ENCODE data around the gene FAM50B.

Gene FAM50B

DNA sequence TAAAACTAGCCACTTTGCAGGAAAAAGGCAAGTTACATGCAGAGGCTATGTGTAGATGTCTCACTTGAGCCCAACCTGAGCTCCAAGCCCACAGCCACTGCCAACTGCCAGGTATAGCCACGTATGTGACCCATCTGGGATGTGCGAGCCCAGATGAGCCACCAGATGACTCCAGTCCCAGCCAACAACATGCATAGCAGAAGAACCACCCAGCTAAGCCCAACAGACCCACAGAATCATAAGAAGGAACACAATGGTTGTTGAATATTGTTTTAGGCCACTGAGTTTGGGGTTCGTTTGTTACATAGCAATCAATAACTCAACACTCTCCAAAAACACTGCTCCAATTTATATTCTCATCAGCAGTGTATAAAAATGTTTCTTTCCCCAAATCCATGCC lies 16.3 kb downstream of the FAM50B start:
- H3K4me3 ChIP-seq (replicated peaks; ENCODE audit: low read depth, low read length) = no peak overlapping the region
- TF ChIP-seq, protein P1, sequence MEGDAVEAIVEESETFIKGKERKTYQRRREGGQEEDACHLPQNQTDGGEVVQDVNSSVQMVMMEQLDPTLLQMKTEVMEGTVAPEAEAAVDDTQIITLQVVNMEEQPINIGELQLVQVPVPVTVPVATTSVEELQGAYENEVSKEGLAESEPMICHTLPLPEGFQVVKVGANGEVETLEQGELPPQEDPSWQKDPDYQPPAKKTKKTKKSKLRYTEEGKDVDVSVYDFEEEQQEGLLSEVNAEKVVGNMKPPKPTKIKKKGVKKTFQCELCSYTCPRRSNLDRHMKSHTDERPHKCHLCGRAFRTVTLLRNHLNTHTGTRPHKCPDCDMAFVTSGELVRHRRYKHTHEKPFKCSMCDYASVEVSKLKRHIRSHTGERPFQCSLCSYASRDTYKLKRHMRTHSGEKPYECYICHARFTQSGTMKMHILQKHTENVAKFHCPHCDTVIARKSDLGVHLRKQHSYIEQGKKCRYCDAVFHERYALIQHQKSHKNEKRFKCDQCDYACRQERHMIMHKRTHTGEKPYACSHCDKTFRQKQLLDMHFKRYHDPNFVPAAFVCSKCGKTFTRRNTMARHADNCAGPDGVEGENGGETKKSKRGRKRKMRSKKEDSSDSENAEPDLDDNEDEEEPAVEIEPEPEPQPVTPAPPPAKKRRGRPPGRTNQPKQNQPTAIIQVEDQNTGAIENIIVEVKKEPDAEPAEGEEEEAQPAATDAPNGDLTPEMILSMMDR (IDR thresholded peaks at IDR 0.05; ENCODE audit: low read depth, low read length, missing control alignments) = no peak
- no peak for DNase-seq (ENCODE audit: extremely low read depth, low read depth)

- H3K4me3 ChIP-seq (replicated peaks; ENCODE audit: low read depth, low read length) = no peak overlapping the region
- DNase-seq (ENCODE audit: extremely low read depth, low read depth) = no peak
- TF ChIP-seq, protein P1 (IDR thresholded peaks at IDR 0.05; ENCODE audit: low read depth, low read length, missing control alignments) = no peak
Observed at GRCh38 chr6:3867641-3868502, 18.7 kb downstream of the FAM50B start.

DNA sequence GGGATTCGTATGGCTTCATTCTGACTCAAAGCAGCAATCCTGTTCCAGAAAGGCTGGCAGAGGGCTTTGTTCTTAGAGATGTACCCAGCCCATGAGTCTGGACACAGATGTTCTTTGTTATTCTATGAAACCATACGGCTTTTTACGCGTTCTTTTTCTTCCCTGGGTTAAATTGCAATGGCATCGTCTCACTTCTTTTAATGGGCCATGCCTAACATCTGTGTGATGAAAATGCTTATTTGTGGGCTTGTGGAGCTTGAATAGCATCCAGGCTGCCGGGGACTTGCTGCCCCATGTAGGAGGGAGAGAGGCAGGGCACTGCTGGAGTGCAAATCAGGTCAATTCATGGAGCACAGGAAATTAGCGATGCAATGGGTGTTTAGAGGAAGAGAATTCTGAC lies 19.4 kb downstream of the FAM50B start:
- TF ChIP-seq, protein P1 (IDR thresholded peaks at IDR 0.05; ENCODE audit: low read depth, low read length, missing control alignments) = peak; percentile 6
- peak; percentile 53 for DNase-seq (ENCODE audit: extremely low read depth, low read depth)
- no peak overlapping the region for H3K4me3 ChIP-seq (replicated peaks; ENCODE audit: low read depth, low read length)

- H3K4me3 ChIP-seq (replicated peaks; ENCODE audit: low read depth, low read length) = no peak overlapping the region
- no peak for DNase-seq (ENCODE audit: extremely low read depth, low read depth)
- TF ChIP-seq, protein P1 (IDR thresholded peaks at IDR 0.05; ENCODE audit: low read depth, low read length, missing control alignments) = no peak
Observed at GRCh38 chr6:3869284-3869631, 20.1 kb downstream of the FAM50B start.

DNA sequence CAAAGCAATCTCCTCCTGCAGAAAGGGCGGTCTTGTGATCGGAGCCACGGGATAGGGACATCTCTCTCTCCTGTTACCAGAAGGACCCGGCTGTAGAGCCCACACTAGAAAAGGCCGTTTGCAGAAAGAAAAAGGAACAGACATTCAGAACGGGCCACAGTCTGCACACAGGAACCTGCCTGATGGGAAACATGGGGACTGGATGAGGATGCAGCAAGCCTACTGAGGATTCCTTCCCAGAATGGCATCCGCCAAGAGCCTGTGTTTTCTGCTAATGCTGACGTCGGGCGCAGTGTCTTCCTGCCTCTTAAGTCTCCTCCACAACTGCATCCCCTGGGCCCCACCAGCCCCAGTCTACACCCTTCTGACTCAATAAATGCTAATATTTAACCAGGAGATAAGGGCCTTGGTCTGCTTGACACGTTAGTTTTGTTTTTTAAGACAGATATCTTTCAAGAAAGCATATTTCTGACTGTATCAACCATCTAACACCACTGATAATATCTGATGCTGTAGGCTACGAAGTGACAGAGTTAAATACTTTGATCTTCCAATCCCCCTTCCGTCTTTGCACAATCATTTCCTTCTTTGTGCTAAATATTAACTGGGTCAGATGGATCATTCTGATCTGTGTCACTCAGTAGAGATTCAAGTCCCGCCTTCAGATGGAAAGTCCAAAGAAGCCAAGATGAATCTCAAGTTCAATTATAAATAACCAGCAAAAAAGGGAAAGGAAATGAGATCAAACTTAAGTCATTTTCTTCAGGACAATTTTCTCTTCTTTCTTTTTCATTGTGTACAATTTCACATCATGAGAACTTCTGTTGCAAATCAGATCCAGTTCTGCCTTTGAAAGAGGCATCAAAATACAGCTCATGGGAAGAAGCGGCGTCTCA lies 20.7 kb downstream of the FAM50B start:
- TF ChIP-seq, protein P1 (IDR thresholded peaks at IDR 0.05; ENCODE audit: low read depth, low read length, missing control alignments) = no peak
- DNase-seq (ENCODE audit: extremely low read depth, low read depth) = no peak
- H3K4me3 ChIP-seq (replicated peaks; ENCODE audit: low read depth, low read length) = no peak overlapping the region

DNA sequence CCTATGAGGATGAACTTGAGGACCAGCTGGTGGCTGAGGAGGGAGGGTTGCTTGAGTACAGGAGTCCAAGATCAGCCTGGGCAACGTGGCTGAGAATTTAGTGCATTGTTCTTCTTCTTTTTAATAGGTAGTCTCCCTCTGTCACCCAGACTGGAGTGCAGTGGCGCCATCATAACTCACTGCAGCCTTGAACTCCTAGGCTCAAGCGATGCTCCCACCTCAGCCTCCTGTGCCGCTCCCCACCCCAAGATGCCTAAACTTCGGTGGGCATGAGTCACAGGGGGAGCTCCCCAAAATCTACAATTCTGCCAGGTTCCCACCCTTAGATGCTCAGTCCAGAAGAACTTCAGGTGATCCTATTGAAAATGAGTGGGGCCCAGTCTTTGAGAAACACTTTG lies 21.4 kb downstream of the FAM50B start:
- TF ChIP-seq, protein P1 (IDR thresholded peaks at IDR 0.05; ENCODE audit: low read depth, low read length, missing control alignments) = no peak
- DNase-seq (ENCODE audit: extremely low read depth, low read depth) = no peak
- H3K4me3 ChIP-seq (replicated peaks; ENCODE audit: low read depth, low read length) = no peak overlapping the region
